Activated CD8-positive, alpha-beta memory T cell treated with anti-CD3 and anti-CD28 coated beads, Interleukin-2, amount 50 U/mL, for 48 hours (primary cell): ENCODE measurements around the gene MYO15A.

Source experiments
- DNase-seq: peaks from one replicate; pipeline ENCODE4 v3.0.0-alpha.2; 2020

MYO15A gene

GRCh38 chr17:18106211-18106610 lies 2.3 kb upstream of the MYO15A start:
- no peak for DNase-seq

- no peak for DNase-seq
Measured at GRCh38 chr17:18107061-18107790, 1.3 kb upstream of the MYO15A start.

GRCh38 chr17:18107971-18108370 lies 585 bp upstream of the MYO15A start:
- DNase-seq: no peak

DNA sequence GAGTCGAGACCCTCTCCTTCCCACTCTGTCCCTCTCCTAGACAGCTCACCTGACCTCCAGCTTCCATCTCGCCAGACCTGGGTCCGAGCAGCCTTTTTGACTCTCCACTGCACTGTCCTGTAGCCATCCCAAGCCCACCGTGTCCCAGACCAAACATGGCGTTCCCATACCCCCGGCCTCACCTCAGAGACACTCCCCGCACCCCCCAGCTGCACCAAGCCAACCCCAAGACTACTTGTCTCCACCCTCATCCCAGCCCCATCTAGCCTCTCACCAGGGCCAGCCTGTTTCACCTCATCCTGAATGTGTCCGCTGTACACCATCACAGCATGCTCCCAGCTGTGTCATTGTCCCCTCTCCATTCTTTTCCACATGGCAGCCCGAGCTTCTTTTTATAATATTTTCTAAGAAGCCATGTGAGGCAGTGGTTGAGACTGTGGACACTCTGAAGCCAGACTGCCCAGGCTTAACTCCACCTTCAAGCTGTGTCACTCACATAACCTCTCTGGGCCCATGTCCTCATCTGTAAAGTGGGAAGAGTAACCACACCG lies 1.5 kb downstream of the MYO15A start:
- no peak for DNase-seq

- no peak for DNase-seq
Measured at GRCh38 chr17:18110636-18111145, 2.1 kb downstream of the MYO15A start.

GRCh38 chr17:18111330-18111971 lies 2.9 kb downstream of the MYO15A start:
- no peak for DNase-seq

GRCh38 chr17:18115517-18115916 lies 7.0 kb downstream of the MYO15A start:
- DNase-seq: no peak

- DNase-seq: no peak
Measured at GRCh38 chr17:18116078-18116477, 7.5 kb downstream of the MYO15A start.

- no peak for DNase-seq
Measured at GRCh38 chr17:18117533-18117932, 9.0 kb downstream of the MYO15A start.

DNA sequence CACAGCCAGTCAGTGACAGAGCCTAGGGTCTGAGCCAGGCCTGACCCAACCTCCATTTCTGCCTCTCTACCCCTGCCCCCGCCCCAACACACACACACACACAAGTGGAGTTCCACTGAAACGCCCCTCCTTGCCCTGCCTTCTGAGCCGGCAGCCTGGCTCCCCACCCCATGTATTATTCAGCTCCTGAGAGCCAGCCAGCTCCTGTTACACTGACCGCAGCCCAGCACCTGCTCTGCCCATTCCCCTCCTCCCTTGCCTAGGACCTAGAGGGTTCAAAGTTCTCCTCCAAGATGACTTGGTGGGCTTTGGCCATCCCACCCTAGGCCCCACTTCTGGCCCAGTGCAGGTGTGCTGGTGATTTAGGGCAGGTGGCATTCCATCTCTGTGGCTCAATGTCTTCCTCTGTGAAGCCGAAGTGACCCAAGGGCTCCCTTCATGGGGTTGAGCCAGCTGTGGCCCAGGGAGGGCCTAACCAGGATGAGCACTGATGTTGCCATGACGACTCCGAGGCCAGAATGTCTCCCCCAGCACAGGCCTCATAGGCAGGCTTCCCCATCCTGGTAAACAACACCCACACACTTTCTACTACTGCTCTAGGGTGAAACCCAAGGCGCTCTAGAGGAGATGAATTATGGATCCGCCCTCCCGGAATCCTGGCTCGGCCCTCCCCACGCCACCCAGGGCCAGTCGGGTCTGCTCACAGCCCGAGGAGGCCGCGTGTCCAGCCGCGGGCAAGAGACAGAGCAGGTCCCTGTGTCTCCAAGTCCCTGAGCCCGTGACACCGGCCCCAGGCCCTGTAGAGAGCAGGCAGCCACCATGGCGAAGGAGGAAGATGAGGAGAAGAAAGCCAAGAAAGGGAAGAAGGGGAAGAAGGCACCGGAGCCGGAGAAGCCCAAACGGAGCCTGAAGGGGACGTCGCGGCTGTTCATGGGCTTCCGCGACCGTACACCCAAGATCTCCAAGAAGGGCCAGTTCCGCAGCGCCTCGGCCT lies 9.7 kb downstream of the MYO15A start:
- no peak for DNase-seq

DNA sequence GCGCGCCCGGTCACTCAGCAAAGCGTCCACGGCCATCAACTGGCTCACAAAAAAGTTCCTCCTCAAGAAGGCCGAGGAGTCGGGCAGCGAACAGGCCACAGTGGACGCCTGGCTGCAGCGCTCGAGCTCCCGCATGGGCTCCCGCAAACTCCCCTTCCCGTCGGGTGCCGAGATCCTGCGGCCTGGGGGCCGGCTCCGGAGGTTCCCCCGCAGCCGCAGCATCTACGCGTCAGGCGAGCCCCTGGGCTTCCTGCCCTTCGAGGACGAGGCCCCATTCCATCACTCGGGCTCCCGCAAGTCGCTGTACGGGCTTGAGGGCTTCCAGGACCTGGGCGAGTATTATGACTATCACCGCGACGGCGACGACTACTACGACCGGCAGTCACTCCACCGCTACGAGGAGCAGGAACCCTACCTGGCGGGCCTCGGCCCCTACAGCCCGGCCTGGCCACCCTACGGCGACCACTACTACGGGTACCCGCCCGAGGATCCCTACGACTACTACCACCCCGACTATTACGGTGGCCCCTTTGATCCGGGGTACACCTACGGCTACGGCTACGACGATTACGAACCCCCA lies 10.7 kb downstream of the MYO15A start:
- DNase-seq: no peak

DNA sequence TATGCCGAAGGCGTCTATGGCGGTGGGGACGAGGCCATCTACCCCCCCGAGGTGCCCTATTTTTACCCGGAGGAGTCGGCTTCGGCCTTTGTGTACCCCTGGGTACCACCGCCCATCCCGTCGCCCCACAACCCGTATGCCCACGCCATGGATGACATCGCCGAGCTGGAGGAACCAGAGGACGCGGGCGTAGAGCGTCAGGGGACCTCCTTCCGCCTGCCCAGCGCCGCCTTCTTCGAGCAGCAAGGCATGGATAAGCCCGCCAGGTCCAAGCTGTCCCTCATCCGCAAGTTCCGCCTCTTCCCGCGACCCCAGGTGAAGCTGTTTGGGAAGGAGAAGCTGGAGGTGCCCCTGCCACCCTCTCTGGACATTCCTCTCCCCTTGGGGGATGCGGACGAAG lies 11.4 kb downstream of the MYO15A start:
- no peak for DNase-seq

DNA sequence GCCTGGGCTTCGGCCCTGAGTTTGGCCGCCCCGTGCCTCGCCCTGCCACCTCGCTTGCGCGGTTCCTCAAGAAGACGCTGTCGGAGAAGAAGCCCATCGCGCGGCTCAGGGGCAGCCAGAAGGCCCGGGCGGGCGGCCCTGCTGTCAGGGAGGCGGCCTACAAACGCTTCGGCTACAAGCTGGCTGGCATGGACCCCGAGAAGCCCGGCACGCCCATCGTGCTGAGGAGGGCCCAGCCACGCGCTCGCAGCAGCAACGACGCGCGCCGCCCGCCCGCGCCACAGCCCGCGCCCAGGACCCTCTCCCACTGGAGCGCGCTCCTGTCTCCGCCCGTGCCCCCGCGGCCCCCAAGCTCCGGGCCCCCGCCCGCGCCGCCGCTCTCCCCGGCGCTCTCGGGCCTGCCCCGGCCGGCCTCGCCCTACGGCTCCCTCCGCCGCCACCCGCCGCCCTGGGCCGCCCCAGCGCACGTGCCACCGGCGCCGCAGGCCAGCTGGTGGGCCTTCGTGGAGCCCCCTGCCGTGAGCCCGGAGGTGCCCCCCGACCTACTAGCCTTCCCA lies 12.0 kb downstream of the MYO15A start:
- no peak for DNase-seq

DNA sequence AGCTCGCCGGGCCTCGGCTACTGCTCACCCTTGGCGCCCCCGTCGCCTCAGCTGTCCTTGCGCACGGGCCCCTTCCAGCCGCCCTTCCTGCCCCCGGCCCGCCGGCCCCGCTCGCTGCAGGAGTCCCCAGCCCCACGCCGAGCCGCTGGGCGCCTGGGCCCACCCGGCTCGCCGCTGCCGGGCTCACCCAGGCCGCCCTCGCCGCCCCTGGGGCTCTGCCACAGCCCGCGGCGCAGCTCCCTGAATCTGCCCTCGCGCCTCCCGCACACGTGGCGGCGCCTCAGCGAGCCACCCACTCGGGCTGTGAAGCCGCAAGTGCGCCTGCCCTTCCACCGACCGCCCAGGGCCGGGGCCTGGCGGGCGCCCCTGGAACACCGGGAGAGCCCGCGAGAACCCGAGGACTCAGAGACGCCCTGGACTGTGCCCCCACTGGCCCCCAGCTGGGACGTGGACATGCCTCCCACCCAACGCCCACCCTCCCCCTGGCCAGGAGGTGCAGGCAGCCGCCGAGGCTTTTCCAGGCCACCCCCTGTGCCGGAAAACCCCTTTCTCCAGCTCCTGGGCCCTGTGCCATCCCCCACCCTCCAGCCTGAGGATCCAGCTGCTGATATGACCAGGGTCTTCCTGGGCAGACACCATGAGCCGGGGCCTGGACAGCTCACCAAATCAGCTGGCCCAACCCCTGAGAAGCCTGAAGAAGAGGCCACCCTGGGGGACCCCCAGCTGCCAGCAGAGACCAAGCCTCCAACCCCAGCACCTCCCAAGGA lies 12.8 kb downstream of the MYO15A start:
- no peak for DNase-seq

- DNase-seq: no peak
Measured at GRCh38 chr17:18122990-18123753, 14.6 kb downstream of the MYO15A start.

- no peak for DNase-seq
Measured at GRCh38 chr17:18124345-18125126, 16.0 kb downstream of the MYO15A start.

GRCh38 chr17:18129041-18129502 lies 20.5 kb downstream of the MYO15A start:
- DNase-seq: no peak

- no peak for DNase-seq
Measured at GRCh38 chr17:18132711-18133110, 24.2 kb downstream of the MYO15A start.

- no peak for DNase-seq
Measured at GRCh38 chr17:18136357-18136756, 27.8 kb downstream of the MYO15A start.
